ENCODE data around the gene DCD.
"Not testable (repeated sequence)": the region's sequence is repeated elsewhere in the genome, so short reads cannot be mapped to it uniquely, and the experiment has no call there.

The DCD gene

DNA sequence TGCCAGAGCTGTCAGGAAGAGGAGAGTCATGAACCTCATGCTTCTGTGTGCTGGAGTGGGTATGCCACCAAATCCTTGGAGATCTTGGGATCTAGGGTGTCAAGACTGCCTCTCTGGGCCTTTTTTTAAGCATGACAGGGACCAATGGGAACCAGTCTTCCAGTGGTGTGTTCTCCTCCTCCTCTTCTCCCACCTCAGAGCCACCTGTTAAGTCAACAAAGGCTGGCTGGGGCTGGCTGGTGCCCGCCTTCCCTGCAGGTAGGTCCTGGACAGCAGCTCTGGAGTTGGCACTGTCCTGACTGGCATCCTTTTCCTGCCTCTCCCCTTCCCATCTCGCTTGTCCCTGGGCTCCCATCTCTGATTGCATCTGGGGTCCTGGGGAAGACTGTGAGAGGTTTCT, at the start of gene DCD:
Gene DCD (minus strand): TSS at position 101 of the 400 bp plus-strand sequence. CDS start 62 bp downstream, at position 39.
- DNase-seq, result no peak

DNA sequence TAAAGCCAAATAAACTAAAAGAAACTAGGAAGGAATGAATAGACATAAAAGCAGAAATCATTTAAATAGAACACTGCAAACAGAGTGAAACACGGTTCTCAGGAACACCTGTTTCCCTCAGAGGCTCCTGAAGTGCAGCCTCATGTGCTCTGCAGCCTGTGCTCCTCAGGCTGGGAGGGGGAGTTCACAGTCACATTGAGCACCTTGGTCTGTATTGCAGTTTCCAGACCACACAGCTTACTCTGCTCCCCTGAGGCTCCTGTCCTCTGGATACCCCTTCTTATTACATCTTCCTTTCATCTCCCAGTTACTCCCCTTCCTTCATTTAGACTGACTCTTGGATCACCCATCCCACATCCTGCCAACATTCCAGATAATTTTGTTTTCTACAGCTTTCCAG, 49.7 kb upstream of the DCD start:
- DNase-seq, result no peak

DNA sequence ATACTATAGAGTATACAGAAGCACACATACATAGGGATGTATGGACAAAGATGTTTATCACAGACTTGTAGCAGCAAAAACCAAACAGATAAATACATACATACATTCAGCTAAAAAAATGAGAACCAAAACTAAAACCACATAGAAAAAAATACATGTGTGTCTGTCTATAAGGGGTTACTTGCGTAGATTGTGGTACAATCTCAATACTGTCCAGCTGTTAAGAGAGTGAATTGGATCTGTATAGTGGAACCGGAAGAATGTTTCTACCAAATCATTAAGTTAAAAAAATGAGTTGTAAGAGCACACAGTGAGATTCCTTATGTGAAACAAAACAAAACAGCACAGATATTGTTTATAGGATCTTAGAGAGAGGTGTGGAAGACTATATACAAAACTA, 44.2 kb upstream of the DCD start:
- DNase-seq, result no peak

DNA sequence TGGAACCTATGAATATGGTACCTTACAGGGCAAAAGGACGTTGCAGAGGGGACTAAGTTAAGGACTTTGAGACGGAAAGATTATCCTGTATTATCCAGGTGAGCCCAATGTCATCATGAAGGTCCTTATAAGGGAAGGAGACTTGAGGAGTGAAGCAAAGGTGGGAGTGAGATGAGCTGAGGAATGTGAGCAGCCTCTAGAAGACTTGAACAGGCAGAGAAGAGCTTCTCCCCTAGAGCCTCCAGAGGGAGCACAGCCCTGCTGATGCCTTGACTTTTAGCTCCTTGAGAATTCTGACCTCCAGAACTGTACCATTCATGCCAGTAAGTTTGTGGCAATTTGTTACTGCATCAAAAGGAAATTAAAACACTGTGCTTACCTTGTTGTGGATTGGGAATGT, 41.8 kb upstream of the DCD start:
- DNase-seq, result no peak

DNA sequence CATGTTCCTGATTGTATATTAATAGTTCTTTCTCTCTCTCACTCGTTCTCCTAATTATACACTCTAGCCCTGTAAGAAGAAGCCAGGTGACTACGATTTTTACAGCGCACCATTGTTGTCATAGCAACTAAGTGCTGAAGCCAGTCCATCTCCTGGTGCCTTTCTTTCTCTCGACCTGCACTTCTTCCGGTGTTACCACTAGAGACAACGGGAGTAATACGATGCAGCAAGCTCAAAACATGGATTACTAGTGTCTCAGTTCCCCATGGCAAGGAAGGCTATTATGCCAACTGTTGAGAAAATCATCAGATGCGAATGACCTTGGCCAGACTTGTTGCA, 40.8 kb upstream of the DCD start:
- no peak for DNase-seq

DNA sequence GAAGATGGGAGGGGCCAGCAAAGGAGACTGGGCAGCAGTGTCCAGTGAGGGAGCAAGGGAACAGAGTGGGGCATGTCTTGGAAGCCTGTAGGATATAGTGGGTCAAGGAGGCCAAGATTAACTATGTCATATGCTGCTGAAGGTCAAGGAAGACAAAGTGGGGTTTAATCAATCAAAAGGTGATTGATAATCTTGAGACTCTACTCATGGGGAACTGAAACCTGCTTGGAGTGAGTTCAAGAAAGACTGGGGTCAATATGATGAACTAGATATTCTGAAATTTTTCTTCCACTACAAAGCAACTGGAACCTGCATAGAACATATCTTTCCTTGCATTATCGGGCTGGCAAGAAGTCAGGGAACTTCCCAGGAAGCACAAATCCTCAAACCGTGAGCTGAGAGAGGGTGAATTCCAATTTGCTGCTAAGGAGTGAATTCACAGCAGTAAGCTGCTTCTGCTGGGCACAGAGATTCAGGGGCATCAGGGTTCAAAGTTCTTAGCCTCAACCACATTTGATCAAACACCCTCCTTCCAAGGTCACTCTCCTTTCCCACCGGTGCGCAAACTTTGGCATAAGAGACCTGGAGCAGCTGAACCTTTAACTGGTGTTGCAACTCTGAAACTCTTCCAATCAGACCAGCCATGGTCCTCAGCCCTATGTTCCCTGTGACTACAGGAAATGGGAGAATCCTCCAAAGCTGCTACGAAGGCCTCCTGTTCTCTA, 40.3 kb upstream of the DCD start:
- DNase-seq, result no peak

GRCh38 chr12:54684636-54685630, 36.8 kb upstream of the DCD start:
- DNase-seq, result no peak

DNA sequence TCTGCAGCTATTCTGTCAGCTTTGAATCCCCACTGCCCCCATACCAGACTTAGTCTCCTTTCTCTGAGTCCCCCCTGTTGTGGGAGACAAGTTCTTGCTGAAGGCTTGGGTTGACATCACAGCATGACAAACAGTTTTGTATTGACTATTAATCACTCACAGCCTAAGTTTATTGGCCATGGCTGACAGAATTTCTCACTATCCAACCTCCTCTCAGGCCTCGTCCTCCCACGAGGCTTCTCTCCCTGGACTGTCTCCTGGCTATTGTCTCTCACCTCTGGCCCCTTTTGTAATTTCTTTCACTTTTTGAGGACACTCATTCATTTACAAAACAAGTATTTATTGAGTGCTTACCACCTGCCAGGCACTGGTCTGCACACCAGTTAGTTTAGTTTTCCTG, 35.2 kb upstream of the DCD start:
- no peak for DNase-seq

DNA sequence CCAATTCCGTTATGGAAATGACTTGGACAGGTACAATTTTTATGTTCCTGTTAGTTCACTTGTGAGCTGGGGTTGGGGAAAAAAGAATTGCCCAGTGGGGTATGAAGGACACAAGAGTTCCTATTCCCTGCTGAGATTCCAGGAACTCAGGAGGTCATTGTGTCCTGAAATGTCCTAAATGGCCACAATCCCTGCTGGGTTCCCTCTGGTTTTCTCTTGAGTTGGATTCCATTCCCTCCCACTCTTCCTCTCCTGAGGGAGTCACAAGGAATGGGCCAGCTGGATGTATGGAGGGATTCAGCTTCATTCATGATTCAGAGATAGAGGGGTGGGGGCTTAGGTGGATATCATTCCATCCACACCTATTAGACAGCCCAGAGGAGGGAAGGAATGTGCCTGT, 34.5 kb upstream of the DCD start:
- DNase-seq, result no peak

GRCh38 chr12:54680374-54680773, 32.2 kb upstream of the DCD start:
- no peak for DNase-seq

GRCh38 chr12:54678131-54678530, 30.0 kb upstream of the DCD start:
- DNase-seq, result no peak

GRCh38 chr12:54667945-54668344, 19.8 kb upstream of the DCD start:
- no peak for DNase-seq

DNA sequence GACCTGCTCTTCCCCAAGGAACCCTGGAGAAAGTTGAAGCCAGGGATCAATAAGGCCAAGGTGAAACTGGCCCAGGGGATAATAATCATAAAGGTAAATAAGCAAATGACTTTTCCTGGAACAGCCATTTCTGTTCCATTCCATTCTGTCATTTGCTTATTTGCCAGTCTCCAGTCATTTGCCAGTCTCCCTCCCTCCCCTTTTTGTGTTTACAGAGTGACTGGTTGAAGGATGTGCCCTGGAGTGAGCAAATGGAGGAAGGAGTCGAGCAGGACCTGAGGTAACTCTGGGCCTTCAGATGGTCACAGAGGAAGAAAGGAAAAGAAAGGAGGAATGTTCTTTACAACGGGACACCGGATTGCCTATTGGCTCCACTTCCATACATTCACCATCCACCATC, 17.8 kb upstream of the DCD start:
- no peak for DNase-seq

GRCh38 chr12:54665022-54665635, 17.0 kb upstream of the DCD start:
- not testable (repeated sequence) for DNase-seq

GRCh38 chr12:54663603-54664002, 15.4 kb upstream of the DCD start:
- no peak for DNase-seq

- DNase-seq, result no peak
Measured at GRCh38 chr12:54662026-54662425, 13.9 kb upstream of the DCD start.

DNA sequence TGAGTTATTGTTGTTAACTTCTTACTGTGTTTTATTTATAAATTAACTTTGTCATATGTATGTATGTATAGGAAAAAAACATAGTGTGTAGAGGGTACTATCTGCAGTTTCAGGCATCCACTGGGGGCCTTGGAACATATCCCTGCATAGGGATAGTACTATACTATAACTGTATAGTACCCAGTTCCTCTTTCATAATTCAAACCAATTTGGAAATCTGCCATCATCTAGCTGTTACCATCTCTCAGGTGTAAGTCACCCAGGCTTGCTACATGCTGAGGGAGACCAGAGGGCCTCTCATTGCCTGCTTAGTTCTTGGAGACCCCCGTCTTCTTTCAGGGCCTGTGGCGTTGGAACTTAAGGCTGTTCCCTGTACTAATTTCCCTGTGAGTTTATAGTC, 12.9 kb upstream of the DCD start:
- no peak for DNase-seq

- DNase-seq, result no peak
Measured at GRCh38 chr12:54660320-54660962, 12.3 kb upstream of the DCD start.

GRCh38 chr12:54658306-54659264, 10.4 kb upstream of the DCD start:
- DNase-seq, result no peak

- no peak for DNase-seq
Measured at GRCh38 chr12:54657105-54657607, 9.0 kb upstream of the DCD start.

DNA sequence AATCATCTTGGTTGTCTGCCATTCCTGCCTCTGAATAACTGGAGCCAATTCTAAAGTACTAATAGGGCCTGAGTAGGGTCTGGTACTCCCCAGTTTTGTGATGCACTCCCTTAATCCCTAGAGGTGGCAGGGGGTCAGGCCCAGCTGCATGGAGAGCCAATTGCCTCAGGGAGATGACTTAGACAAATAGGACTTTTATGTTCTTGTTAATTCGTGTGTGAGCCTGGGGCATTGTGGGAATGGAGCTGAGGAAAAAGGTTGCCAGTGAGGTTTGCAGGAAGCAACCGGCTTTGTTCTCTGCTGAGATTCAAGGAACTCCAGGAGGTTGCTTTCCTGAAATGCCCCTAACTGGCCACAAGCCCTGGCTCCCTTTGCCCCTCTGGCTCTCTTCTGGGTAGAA, 6.8 kb upstream of the DCD start:
- no peak for DNase-seq

- DNase-seq, result no peak
Measured at GRCh38 chr12:54653025-54653424, 4.9 kb upstream of the DCD start.
